ENCODE results near the gene SND1. TPM values are rescaled to one million over a fixed set of nuclear protein-coding genes. Genes with fewer than 3 reads are reported as not detected.

The SND1 gene
- total RNA-seq, 4 donors from 2014 or later: 84.2 to 98.8 (median 93.4) TPM

- no peak for DNase-seq
- Histone ChIP-seq H3K27me3 (no peaks in the 10 kb centered on the region), H3K27ac (no peak overlapping the region), H3K4me1 (peaks cover 0 to 6% (median 0%) of the 10 kb centered on the region in 3 donors), H3K9me3 (no peaks in the 10 kb centered on the region), H3K4me3 (no peak overlapping the region), H3K36me3 (peaks cover 0 to 22% (median 0%) of the 10 kb centered on the region in 3 donors)
- 51 to 67% methylated on average over 2 of the region's 2 CpGs for WGBS, 2 donors
- intact Hi-C loops (cut with DNase I): no loop called here
- no peak for TF ChIP-seq POLR2A (IDR thresholded peaks at IDR 0.05)
Observed at GRCh38 chr7:128003787-128004186, 351.8 kb downstream of the SND1 start.

GRCh38 chr7:128004623-128005022 lies 352.6 kb downstream of the SND1 start:
- WGBS, 2 donors: 92% methylated on average over 6 of the region's 6 CpGs

DNA sequence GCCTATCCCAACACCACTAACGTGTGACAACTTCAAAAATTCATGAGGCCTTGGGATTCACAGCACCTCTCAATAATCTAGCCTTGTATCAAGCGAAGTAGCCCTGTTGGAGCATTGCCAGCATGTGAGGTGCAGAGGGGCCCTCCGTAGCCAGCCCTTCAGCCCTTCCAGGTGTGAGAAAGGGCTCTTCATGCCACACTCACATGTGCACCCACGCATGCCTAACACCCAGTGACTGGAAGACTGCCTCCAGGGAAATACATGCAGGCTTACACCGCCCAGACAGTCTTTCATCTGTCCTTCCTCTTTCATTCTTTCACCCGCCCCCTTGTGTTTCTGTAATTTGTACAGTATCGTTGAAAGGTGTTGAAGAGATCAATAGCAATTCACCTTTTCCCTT lies 353.1 kb downstream of the SND1 start:
- 73 to 78% methylated on average over 7 of the region's 7 CpGs for WGBS, 2 donors
- H3K4me1 ChIP-seq: peaks cover 0 to 6% (median 0%) of the 10 kb centered on the region in 3 donors

More at GRCh38 chr7:128004623-128005022, 352.6 kb downstream of the SND1 start:
- no peak overlapping the region for H3K4me3 ChIP-seq
- TF ChIP-seq POLR2A (IDR thresholded peaks at IDR 0.05): no peak
- TF ChIP-seq, protein P1, sequence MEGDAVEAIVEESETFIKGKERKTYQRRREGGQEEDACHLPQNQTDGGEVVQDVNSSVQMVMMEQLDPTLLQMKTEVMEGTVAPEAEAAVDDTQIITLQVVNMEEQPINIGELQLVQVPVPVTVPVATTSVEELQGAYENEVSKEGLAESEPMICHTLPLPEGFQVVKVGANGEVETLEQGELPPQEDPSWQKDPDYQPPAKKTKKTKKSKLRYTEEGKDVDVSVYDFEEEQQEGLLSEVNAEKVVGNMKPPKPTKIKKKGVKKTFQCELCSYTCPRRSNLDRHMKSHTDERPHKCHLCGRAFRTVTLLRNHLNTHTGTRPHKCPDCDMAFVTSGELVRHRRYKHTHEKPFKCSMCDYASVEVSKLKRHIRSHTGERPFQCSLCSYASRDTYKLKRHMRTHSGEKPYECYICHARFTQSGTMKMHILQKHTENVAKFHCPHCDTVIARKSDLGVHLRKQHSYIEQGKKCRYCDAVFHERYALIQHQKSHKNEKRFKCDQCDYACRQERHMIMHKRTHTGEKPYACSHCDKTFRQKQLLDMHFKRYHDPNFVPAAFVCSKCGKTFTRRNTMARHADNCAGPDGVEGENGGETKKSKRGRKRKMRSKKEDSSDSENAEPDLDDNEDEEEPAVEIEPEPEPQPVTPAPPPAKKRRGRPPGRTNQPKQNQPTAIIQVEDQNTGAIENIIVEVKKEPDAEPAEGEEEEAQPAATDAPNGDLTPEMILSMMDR (IDR thresholded peaks at IDR 0.05): no peak
- H3K27me3 ChIP-seq: no peaks in the 10 kb centered on the region
- H3K4me1 ChIP-seq: peaks cover 0 to 6% (median 0%) of the 10 kb centered on the region in 3 donors
- H3K9me3 ChIP-seq: no peaks in the 10 kb centered on the region
- intact Hi-C loops (cut with DNase I): no loop called here
- peaks cover 0 to 22% (median 0%) of the 10 kb centered on the region in 3 donors for H3K36me3 ChIP-seq
- DNase-seq: no peak
- no peak overlapping the region for H3K27ac ChIP-seq

DNA sequence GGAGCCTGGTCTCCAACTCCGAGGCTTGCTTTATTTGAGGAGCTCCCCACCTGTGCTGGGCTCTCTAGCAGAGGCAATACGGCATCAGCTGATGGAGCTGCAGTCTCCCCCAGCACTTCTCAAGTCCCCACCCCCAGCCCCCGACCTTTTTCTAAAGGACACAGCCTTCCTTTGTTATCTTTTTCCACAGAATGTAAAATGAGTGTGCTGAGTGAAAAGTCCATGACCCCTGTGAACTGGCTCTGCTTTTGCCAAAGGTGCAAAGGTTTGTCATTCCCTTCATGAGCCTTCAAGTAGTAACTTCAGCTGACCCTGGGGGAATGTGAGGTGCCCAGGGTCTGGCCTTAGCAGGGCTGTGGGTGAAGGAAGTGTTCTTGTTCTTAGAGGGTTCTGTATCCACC lies 353.8 kb downstream of the SND1 start:
- Histone ChIP-seq H3K27me3 (no peaks in the 10 kb centered on the region), H3K4me1 (peaks cover 0 to 2% (median under 1%) of the 10 kb centered on the region in 3 donors), H3K9me3 (no peaks in the 10 kb centered on the region), H3K4me3 (no peak overlapping the region), H3K36me3 (peaks cover 0 to 22% (median 0%) of the 10 kb centered on the region in 3 donors), H3K27ac (no peak overlapping the region)
- intact Hi-C loops (cut with DNase I): no loop called here
- DNase-seq: no peak
- 82 to 93% methylated on average over 3 of the region's 3 CpGs for WGBS, 2 donors
- TF ChIP-seq POLR2A (IDR thresholded peaks at IDR 0.05): no peak
- TF ChIP-seq, protein P1 (IDR thresholded peaks at IDR 0.05): no peak

More for the DNA sequence above, 353.1 kb downstream of the SND1 start:
- Histone ChIP-seq H3K4me3 (no peak overlapping the region), H3K27me3 (no peaks in the 10 kb centered on the region), H3K27ac (no peak overlapping the region), H3K36me3 (peaks cover 0 to 22% (median 0%) of the 10 kb centered on the region in 3 donors), H3K9me3 (no peaks in the 10 kb centered on the region)
- DNase-seq: no peak
- intact Hi-C loops (cut with DNase I): no loop called here
- TF ChIP-seq POLR2A (IDR thresholded peaks at IDR 0.05): no peak
- TF ChIP-seq, protein P1 (IDR thresholded peaks at IDR 0.05): no peak

GRCh38 chr7:128006550-128007302 lies 354.7 kb downstream of the SND1 start:
- H3K27me3 ChIP-seq: no peaks in the 10 kb centered on the region
- no peak for DNase-seq
- intact Hi-C loops (cut with DNase I): no loop called here
- TF ChIP-seq, protein P1 (IDR thresholded peaks at IDR 0.05): no peak
- no peak for TF ChIP-seq POLR2A (IDR thresholded peaks at IDR 0.05)
- H3K9me3 ChIP-seq: no peaks in the 10 kb centered on the region
- H3K36me3 ChIP-seq: peaks cover 0 to 22% (median 0%) of the 10 kb centered on the region in 3 donors
- WGBS, 2 donors: 77 to 100% methylated on average over 1 to 2 of the region's 8 CpGs
- peaks cover 0 to 10% (median 0%) of the 10 kb centered on the region in 3 donors for H3K4me1 ChIP-seq
- no peak overlapping the region for H3K4me3 ChIP-seq
- no peak overlapping the region for H3K27ac ChIP-seq

All from esophagus squamous epithelium (tissue), 5 donors.